GM23248 (cell line): ENCODE results near the gene ZBTB20.

Experiments used
- EZH2 ChIP-seq: fragments of 200-600 bp; sonication (generic); IDR thresholded peaks from 2 replicates; pipeline ENCODE4 v1.6.1; 2018; ENCODE audit warnings: antibody characterized with exemption, mild to moderate bottlenecking; ENCODE audit not compliant: insufficient read depth, poor library complexity, severe bottlenecking
- EZH2phosphoT487 ChIP-seq: fragments of 200-600 bp; sonication (generic); IDR thresholded peaks from 2 replicates; pipeline ENCODE4 v1.6.1; 2018; ENCODE audit warnings: antibody characterized with exemption, moderate library complexity, mild to moderate bottlenecking, low read depth; ENCODE audit not compliant: insufficient read depth

DNA sequence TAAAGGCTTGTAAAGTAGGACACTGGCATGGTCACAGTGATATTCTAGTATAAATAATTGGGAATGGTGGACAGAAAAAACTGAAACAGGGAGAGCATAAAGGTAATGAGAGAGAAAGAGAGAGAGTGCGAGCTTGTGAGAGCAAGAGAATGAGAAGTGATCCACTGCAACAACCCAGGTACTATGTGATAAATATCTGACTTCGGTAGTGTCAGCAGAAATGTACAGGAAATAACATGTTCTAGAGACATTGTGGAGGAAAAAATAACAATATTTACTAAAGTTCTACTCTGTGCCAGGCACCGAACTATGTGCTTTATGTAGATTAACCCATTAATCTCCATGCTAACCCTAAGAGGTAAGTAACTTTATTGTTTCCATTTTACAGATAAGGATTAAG, 425.9 kb downstream of the ZBTB20 start:
- TF ChIP-seq EZH2 (no peak), EZH2phosphoT487 (no peak)
